Stimulated activated CD8-positive, alpha-beta memory T cell treated with anti-CD3 and anti-CD28 coated beads, Interleukin-7, amount 100 ng/mL, for 24 hours (primary cell): ENCODE data around the gene UBE2L6.

Source experiments
- DNase-seq: peaks from one replicate; pipeline ENCODE4 v3.0.0-alpha.2; 2020; ENCODE audit warnings: low read depth

Gene UBE2L6

GRCh38 chr11:57530215-57530595 lies 37.3 kb downstream of the UBE2L6 start:
- DNase-seq = no peak

GRCh38 chr11:57529012-57529411 lies 38.5 kb downstream of the UBE2L6 start:
- DNase-seq = no peak

GRCh38 chr11:57527056-57527631 lies 40.3 kb downstream of the UBE2L6 start:
- DNase-seq = peak; percentile 56

GRCh38 chr11:57523419-57523818 lies 44.1 kb downstream of the UBE2L6 start:
- DNase-seq = no peak

- no peak for DNase-seq
These were observed 46.4 kb downstream of the UBE2L6 start for GRCh38 chr11:57521116-57521515.

GRCh38 chr11:57516061-57516443 lies 51.4 kb downstream of the UBE2L6 start:
- DNase-seq = no peak

- no peak for DNase-seq
These were observed 52.0 kb downstream of the UBE2L6 start, which contains the start of gene SLC43A1 for GRCh38 chr11:57515332-57516060. TSS of gene SLC43A1 (minus strand) at chr11:57515702. CDS start at chr11:57514111, 1,591 bp downstream.

- DNase-seq = no peak
These were observed 52.7 kb downstream of the UBE2L6 start for GRCh38 chr11:57514538-57515331.

- no peak for DNase-seq
These were observed 53.4 kb downstream of the UBE2L6 start for GRCh38 chr11:57513911-57514537.

- DNase-seq = no peak
These were observed 54.0 kb downstream of the UBE2L6 start for GRCh38 chr11:57513452-57513795.

- no peak for DNase-seq
These were observed 54.6 kb downstream of the UBE2L6 start for GRCh38 chr11:57512646-57513451.

- no peak for DNase-seq
These were observed 55.6 kb downstream of the UBE2L6 start for GRCh38 chr11:57511741-57512430.

GRCh38 chr11:57508341-57509170 lies 58.9 kb downstream of the UBE2L6 start:
- no peak for DNase-seq

GRCh38 chr11:57506522-57506921 lies 61.0 kb downstream of the UBE2L6 start:
- no peak for DNase-seq

GRCh38 chr11:57504511-57504910 lies 63.0 kb downstream of the UBE2L6 start:
- no peak for DNase-seq

GRCh38 chr11:57502870-57503269 lies 64.6 kb downstream of the UBE2L6 start:
- DNase-seq = no peak

- DNase-seq = no peak
These were observed 65.1 kb downstream of the UBE2L6 start for GRCh38 chr11:57502376-57502775.

GRCh38 chr11:57501953-57502352 lies 65.5 kb downstream of the UBE2L6 start:
- DNase-seq = no peak
